ENCODE data around the gene HACD2.

The HACD2 gene

DNA sequence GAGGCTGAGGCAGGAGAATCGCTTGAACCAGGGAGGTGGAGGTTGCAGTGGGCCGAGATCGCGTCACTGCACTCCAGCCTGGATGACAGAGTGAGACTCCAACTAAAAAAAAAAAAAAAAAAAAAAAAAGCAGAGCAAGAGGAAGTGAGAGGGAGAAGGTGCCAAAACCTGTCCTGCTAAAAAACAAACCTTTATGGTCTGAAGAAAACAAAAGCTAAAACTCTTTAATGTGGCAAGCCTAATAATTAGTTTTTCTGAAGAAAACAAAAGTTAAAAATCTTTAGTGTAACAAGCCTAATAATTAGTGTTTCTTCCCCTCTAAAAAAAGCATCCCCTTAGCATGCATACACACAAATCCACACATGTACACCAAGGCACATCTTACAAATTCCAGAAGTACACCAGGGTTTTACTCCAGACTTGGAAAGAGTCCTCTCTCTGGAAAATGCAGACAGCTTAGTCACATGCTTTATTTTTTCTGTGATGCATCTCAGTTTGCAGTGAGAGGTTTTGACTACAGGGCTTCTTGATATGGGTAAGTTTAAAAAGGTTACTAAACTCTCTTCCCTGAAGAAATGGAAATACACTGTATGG, 65.9 kb downstream of the HACD2 start:
- Histone ChIP-seq H3K4me1 (ENCODE audit: control insufficient read depth, low read depth, low read length) (no peaks in the 10 kb centered on the region), H3K27ac (ENCODE audit: low read length) (no peak overlapping the region), H3K4me3 (ENCODE audit: low read length) (no peak overlapping the region), H3K9ac (ENCODE audit: low read length) (no peak overlapping the region), H3K27me3 (ENCODE audit: control insufficient read depth, insufficient read depth, low read length) (no peaks in the 10 kb centered on the region), H3K9me3 (ENCODE audit: control insufficient read depth, low read depth, low read length) (no peaks in the 10 kb centered on the region), H3K36me3 (ENCODE audit: control insufficient read depth, low read depth, low read length) (peaks cover 3% of the 10 kb centered on the region)

- Histone ChIP-seq H3K27ac (ENCODE audit: low read length) (no peak overlapping the region), H3K4me1 (ENCODE audit: control insufficient read depth, low read depth, low read length) (peaks cover 5% of the 10 kb centered on the region), H3K9ac (ENCODE audit: low read length) (no peak overlapping the region), H3K4me3 (ENCODE audit: low read length) (no peak overlapping the region), H3K27me3 (ENCODE audit: control insufficient read depth, insufficient read depth, low read length) (no peaks in the 10 kb centered on the region), H3K36me3 (ENCODE audit: control insufficient read depth, low read depth, low read length) (no peaks in the 10 kb centered on the region), H3K9me3 (ENCODE audit: control insufficient read depth, low read depth, low read length) (no peaks in the 10 kb centered on the region)
Measured at GRCh38 chr3:123511726-123512125, 73.1 kb downstream of the HACD2 start.

DNA sequence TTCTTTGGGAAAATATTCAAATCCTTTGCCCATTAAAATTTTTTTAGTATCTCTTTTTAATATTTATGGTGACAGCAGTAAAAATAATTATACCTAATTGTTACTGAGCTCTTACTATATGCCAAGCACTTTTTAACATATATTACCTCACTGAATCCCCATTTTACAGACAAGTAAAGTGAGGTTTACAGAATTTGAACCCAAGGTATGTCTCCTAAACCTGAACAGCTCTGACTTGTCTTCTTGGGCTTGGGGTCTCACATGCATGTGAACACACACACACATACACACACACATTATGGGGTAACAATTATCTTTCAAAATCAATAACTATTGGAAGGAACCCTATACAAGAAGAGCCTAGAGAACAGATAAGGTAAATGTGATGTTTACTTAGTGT, 73.8 kb downstream of the HACD2 start:
- Histone ChIP-seq H3K4me1 (ENCODE audit: control insufficient read depth, low read depth, low read length) (peaks cover 5% of the 10 kb centered on the region), H3K9me3 (ENCODE audit: control insufficient read depth, low read depth, low read length) (no peaks in the 10 kb centered on the region), H3K27ac (ENCODE audit: low read length) (no peak overlapping the region), H3K9ac (ENCODE audit: low read length) (no peak overlapping the region), H3K27me3 (ENCODE audit: control insufficient read depth, insufficient read depth, low read length) (no peaks in the 10 kb centered on the region), H3K4me3 (ENCODE audit: low read length) (no peak overlapping the region), H3K36me3 (ENCODE audit: control insufficient read depth, low read depth, low read length) (no peaks in the 10 kb centered on the region)

GRCh38 chr3:123508178-123508577, 76.7 kb downstream of the HACD2 start:
- no peaks in the 10 kb centered on the region for H3K36me3 ChIP-seq (ENCODE audit: control insufficient read depth, low read depth, low read length)

GRCh38 chr3:123505820-123506219, 79.0 kb downstream of the HACD2 start:
- H3K27me3 ChIP-seq (ENCODE audit: control insufficient read depth, insufficient read depth, low read length): peaks cover 39% of the 10 kb centered on the region
- no peak overlapping the region for H3K9ac ChIP-seq (ENCODE audit: low read length)
- peaks cover 7% of the 10 kb centered on the region for H3K4me1 ChIP-seq (ENCODE audit: control insufficient read depth, low read depth, low read length)
- no peak overlapping the region for H3K27ac ChIP-seq (ENCODE audit: low read length)
- H3K36me3 ChIP-seq (ENCODE audit: control insufficient read depth, low read depth, low read length): no peaks in the 10 kb centered on the region
- no peaks in the 10 kb centered on the region for H3K9me3 ChIP-seq (ENCODE audit: control insufficient read depth, low read depth, low read length)
- no peak overlapping the region for H3K4me3 ChIP-seq (ENCODE audit: low read length)

More at GRCh38 chr3:123508178-123508577, 76.7 kb downstream of the HACD2 start:
- H3K27ac ChIP-seq (ENCODE audit: low read length): no peak overlapping the region
- H3K4me3 ChIP-seq (ENCODE audit: low read length): no peak overlapping the region
- H3K27me3 ChIP-seq (ENCODE audit: control insufficient read depth, insufficient read depth, low read length): peaks cover 24% of the 10 kb centered on the region
- H3K4me1 ChIP-seq (ENCODE audit: control insufficient read depth, low read depth, low read length): peaks cover 11% of the 10 kb centered on the region
- no peak overlapping the region for H3K9ac ChIP-seq (ENCODE audit: low read length)
- H3K9me3 ChIP-seq (ENCODE audit: control insufficient read depth, low read depth, low read length): no peaks in the 10 kb centered on the region

DNA sequence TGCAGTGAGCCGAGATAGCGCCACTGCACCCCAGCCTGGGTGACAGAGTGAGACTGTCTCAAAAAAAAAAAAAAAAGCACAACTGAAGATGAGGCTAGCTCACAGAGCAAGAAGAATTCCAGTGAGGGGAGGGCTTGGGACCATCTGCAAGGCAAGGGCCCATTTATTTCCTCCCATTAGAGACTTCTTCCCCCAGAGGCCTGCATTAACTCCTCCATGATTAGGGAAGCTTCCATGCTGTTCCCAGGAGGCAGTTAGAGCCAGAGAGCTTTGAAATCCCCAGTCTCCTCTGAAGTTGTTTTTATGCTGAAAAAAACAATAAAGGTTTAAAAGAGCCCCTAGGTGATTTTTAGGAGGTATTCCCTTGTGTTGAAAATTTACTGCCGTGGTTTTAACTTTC, 81.7 kb downstream of the HACD2 start:
- H3K9me3 ChIP-seq (ENCODE audit: control insufficient read depth, low read depth, low read length): no peaks in the 10 kb centered on the region
- H3K4me1 ChIP-seq (ENCODE audit: control insufficient read depth, low read depth, low read length): peaks cover 7% of the 10 kb centered on the region
- no peak overlapping the region for H3K4me3 ChIP-seq (ENCODE audit: low read length)
- no peak overlapping the region for H3K27ac ChIP-seq (ENCODE audit: low read length)
- H3K36me3 ChIP-seq (ENCODE audit: control insufficient read depth, low read depth, low read length): peaks cover 4% of the 10 kb centered on the region
- no peak overlapping the region for H3K9ac ChIP-seq (ENCODE audit: low read length)
- peaks cover 39% of the 10 kb centered on the region for H3K27me3 ChIP-seq (ENCODE audit: control insufficient read depth, insufficient read depth, low read length)

GRCh38 chr3:123499322-123499721, 85.5 kb downstream of the HACD2 start:
- no peak overlapping the region for H3K27ac ChIP-seq (ENCODE audit: low read length)
- peaks cover 7% of the 10 kb centered on the region for H3K4me1 ChIP-seq (ENCODE audit: control insufficient read depth, low read depth, low read length)
- H3K9ac ChIP-seq (ENCODE audit: low read length): no peak overlapping the region
- no peaks in the 10 kb centered on the region for H3K9me3 ChIP-seq (ENCODE audit: control insufficient read depth, low read depth, low read length)
- H3K27me3 ChIP-seq (ENCODE audit: control insufficient read depth, insufficient read depth, low read length): peaks cover 23% of the 10 kb centered on the region
- H3K36me3 ChIP-seq (ENCODE audit: control insufficient read depth, low read depth, low read length): peaks cover 5% of the 10 kb centered on the region
- H3K4me3 ChIP-seq (ENCODE audit: low read length): no peak overlapping the region

- Histone ChIP-seq H3K9ac (ENCODE audit: low read length) (no peak overlapping the region), H3K27ac (ENCODE audit: low read length) (no peak overlapping the region), H3K36me3 (ENCODE audit: control insufficient read depth, low read depth, low read length) (peaks cover 7% of the 10 kb centered on the region)
Measured at GRCh38 chr3:123498761-123499160, 86.1 kb downstream of the HACD2 start.

DNA sequence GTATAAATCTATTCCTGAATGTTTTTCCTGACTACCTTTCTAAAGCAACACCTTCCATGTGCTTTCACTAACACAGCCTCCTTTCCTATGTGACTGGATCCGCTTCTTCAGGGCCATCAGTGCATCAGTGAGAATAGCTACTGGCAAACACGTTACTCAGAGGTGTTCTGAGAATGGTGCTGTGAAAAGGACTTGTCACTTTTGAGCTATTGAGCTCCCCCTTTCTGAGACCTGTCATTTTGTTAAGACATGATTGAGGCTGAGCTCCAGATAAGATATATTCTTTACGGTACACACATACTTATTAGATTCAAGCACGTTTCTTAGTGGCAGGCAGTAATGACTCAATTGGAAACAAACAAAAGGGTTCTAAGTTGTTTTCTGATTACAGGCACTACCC, 90.9 kb downstream of the HACD2 start:
- no peak overlapping the region for H3K9ac ChIP-seq (ENCODE audit: low read length)
- H3K9me3 ChIP-seq (ENCODE audit: control insufficient read depth, low read depth, low read length): no peaks in the 10 kb centered on the region
- H3K4me1 ChIP-seq (ENCODE audit: control insufficient read depth, low read depth, low read length): no peaks in the 10 kb centered on the region
- H3K4me3 ChIP-seq (ENCODE audit: low read length): no peak overlapping the region
- no peak overlapping the region for H3K27ac ChIP-seq (ENCODE audit: low read length)
- H3K36me3 ChIP-seq (ENCODE audit: control insufficient read depth, low read depth, low read length): peaks cover 9% of the 10 kb centered on the region
- no peaks in the 10 kb centered on the region for H3K27me3 ChIP-seq (ENCODE audit: control insufficient read depth, insufficient read depth, low read length)

More at GRCh38 chr3:123498761-123499160, 86.1 kb downstream of the HACD2 start:
- Histone ChIP-seq H3K9me3 (ENCODE audit: control insufficient read depth, low read depth, low read length) (no peaks in the 10 kb centered on the region), H3K27me3 (ENCODE audit: control insufficient read depth, insufficient read depth, low read length) (peaks cover 17% of the 10 kb centered on the region), H3K4me3 (ENCODE audit: low read length) (no peak overlapping the region), H3K4me1 (ENCODE audit: control insufficient read depth, low read depth, low read length) (peaks cover 7% of the 10 kb centered on the region)

GRCh38 chr3:123491966-123492587, 92.8 kb downstream of the HACD2 start:
- Histone ChIP-seq H3K9ac (ENCODE audit: low read length) (no peak overlapping the region), H3K27me3 (ENCODE audit: control insufficient read depth, insufficient read depth, low read length) (no peaks in the 10 kb centered on the region), H3K4me3 (ENCODE audit: low read length) (no peak overlapping the region), H3K9me3 (ENCODE audit: control insufficient read depth, low read depth, low read length) (no peaks in the 10 kb centered on the region), H3K36me3 (ENCODE audit: control insufficient read depth, low read depth, low read length) (peaks cover 7% of the 10 kb centered on the region), H3K27ac (ENCODE audit: low read length) (no peak overlapping the region), H3K4me1 (ENCODE audit: control insufficient read depth, low read depth, low read length) (no peaks in the 10 kb centered on the region)

GRCh38 chr3:123489400-123490004, 95.4 kb downstream of the HACD2 start:
- no peaks in the 10 kb centered on the region for H3K9me3 ChIP-seq (ENCODE audit: control insufficient read depth, low read depth, low read length)
- H3K4me3 ChIP-seq (ENCODE audit: low read length): no peak overlapping the region
- no peak overlapping the region for H3K9ac ChIP-seq (ENCODE audit: low read length)
- H3K36me3 ChIP-seq (ENCODE audit: control insufficient read depth, low read depth, low read length): peaks cover 7% of the 10 kb centered on the region
- H3K4me1 ChIP-seq (ENCODE audit: control insufficient read depth, low read depth, low read length): no peaks in the 10 kb centered on the region
- H3K27me3 ChIP-seq (ENCODE audit: control insufficient read depth, insufficient read depth, low read length): no peaks in the 10 kb centered on the region
- no peak overlapping the region for H3K27ac ChIP-seq (ENCODE audit: low read length)
